Measurements from ENCODE around the gene EIF4A2. TPM values are rescaled to one million over a fixed set of nuclear protein-coding genes. Genes with fewer than 3 reads are reported as not detected.

The EIF4A2 gene
- total and polyA plus RNA-seq, 2 of the 13 experiments (the other 11 are each of a cell fraction or from before 2014, with no cell fraction given): 480 to 596 TPM

GRCh38 chr3:186787642-186788481 is 4.5 kb downstream of the EIF4A2 start:
- peak overlapping the region; percentile 82; the same call in 1 of the 2 replicates for H3K4me2 ChIP-seq (ENCODE audit: low read depth, low read length)
- no peak overlapping the region for H3K9ac ChIP-seq (ENCODE audit: insufficient read depth, low read depth, low read length)
- ATAC-seq: no peak
- H3K27me3 ChIP-seq (ENCODE audit: control insufficient read depth in 1 of 2, insufficient read depth in 2 of 2, low read length in 2 of 2): no peaks in the 10 kb centered on the region; a peak in 1 of 5 replicates
- no peak overlapping the region for H2AFZ ChIP-seq (ENCODE audit: low read length)
- H3K9me3 ChIP-seq (ENCODE audit: low read length): no peaks in the 10 kb centered on the region
- TF ChIP-seq MBNL3 (CRISPR knock-in tag; conservative IDR thresholded peaks at IDR 0.05) (no peak), POLR2AphosphoS2 (IDR thresholded peaks at IDR 0.05; ENCODE audit: low read depth, low read length) (0 out of 2 replicates have a peak, but pooled peaks have one; percentile 24), RBFOX2 (IDR thresholded peaks at IDR 0.05; ENCODE audit: low read depth, low read length) (peak; percentile 86), PRPF4 (IDR thresholded peaks at IDR 0.05; ENCODE audit: low read depth, low read length, poor library complexity, severe bottlenecking) (peak; percentile 63), NFIC (IDR thresholded peaks at IDR 0.05; ENCODE audit: low read length) (peak; percentile 35; the same call in 1 of the 2 replicates), AGO2 (optimal IDR thresholded peaks at IDR 0.05; ENCODE audit: low read depth, low read length) (peak; percentile 82), POLR2G (IDR thresholded peaks at IDR 0.05; ENCODE audit: low read depth, low read length) (0 out of 2 replicates have a peak, but pooled peaks have one; percentile 28), ZNF335 (CRISPR knock-in tag; IDR thresholded peaks at IDR 0.05) (no peak)
- no peak overlapping the region for H3K27ac ChIP-seq (ENCODE audit: extremely low read length, insufficient read depth, low read length)
- WGBS (ENCODE audit: low lambda C conversion rate): 90% methylated on average over 15 of the region's 15 CpGs
- in situ Hi-C loops (cut with HindIII; ENCODE audit: extremely low pct_ligation_motif_present, low pct_unique_long_range_greater_than_20kb) (no loop called here), intact Hi-C loops (cut with micrococcal nuclease; ENCODE audit: unreplicated experiment) (no loop called here)
- H3K79me2 ChIP-seq (ENCODE audit: insufficient read depth, low read length): peaks cover 35% of the 10 kb centered on the region
- no peak for FAIRE-seq
- H4K20me1 ChIP-seq (ENCODE audit: insufficient read depth, low read length): peaks cover 67% of the 10 kb centered on the region
- POLR2A ChIA-PET: no interaction called here
- CTCF ChIA-PET (ENCODE audit: low intra/inter-chr PET ratio, low total read pairs): no interaction called here
- peaks cover 21 to 60% of the 10 kb centered on the region in 2 experiments for H3K36me3 ChIP-seq (replicated peaks in 1 of 2; ENCODE audit: control insufficient read depth in 1 of 2, insufficient read depth in 2 of 2, low read length in 2 of 2)
- no peak for DNase-seq (ENCODE audit: low spot score)
- H3K4me3 ChIP-seq (replicated peaks in 1 of 3; ENCODE audit: insufficient read depth in 1 of 3, low read depth in 2 of 3, low read length in 3 of 3): no peak overlapping the region
- BruUV-seq (replicated peaks): TSS peak; percentile 0
- peaks cover 37% of the 10 kb centered on the region for H3K4me1 ChIP-seq (ENCODE audit: insufficient read depth, low read length)
